Progenitor cell of endocrine pancreas (in vitro differentiated cells): ENCODE results near the gene RECK. TPM values are rescaled to one million over a fixed set of nuclear protein-coding genes. Genes with fewer than 3 reads are reported as not detected.
A peak's percentile ranks its signal among the peaks of the same experiment; 100 is the strongest.

Experiments used
- DNase-seq: peaks from one replicate; pipeline ENCODE4 v3.0.0; 2021; ENCODE audit warnings: low spot score; ENCODE audit not compliant: unreplicated experiment
- H3K27ac Mint-ChIP-seq: 2 replicates; pipeline ENCODE4 v1.8.0; 2021; ENCODE audit warnings: mild to moderate bottlenecking, moderate library complexity, mixed read lengths
- H3K27me3 Mint-ChIP-seq: 2 replicates; pipeline ENCODE4 v1.8.0; 2021; ENCODE audit warnings: mixed read lengths
- H3K36me3 Mint-ChIP-seq: 2 replicates; pipeline ENCODE4 v1.8.0; 2022; ENCODE audit warnings: mixed read lengths; ENCODE audit not compliant: insufficient read depth
- H3K4me1 Mint-ChIP-seq: 2 replicates; pipeline ENCODE4 v1.8.0; 2021; ENCODE audit warnings: low read depth, mixed read lengths
- H3K4me3 Mint-ChIP-seq: 2 replicates; pipeline ENCODE4 v1.8.0; 2021; ENCODE audit warnings: low read depth, mild to moderate bottlenecking, moderate library complexity, mixed read lengths
- H3K9me3 Mint-ChIP-seq: 2 replicates; pipeline ENCODE4 v1.8.0; 2021; ENCODE audit warnings: low read depth, mixed read lengths
- CTCF ChIP-seq: fragments of 200-600 bp; sonication (generic); IDR thresholded peaks from one replicate; pipeline ENCODE4 v1.5.0; 2021; ENCODE audit warnings: antibody characterized with exemption, mild to moderate bottlenecking; ENCODE audit not compliant: unreplicated experiment
- total RNA-seq: library from RNA; stranded (reverse); gene quantifications from 2 replicates; pipeline ENCODE4 v1.2.1, GENCODE V29; 2021

Gene RECK
- total RNA-seq, 1 donor from 2014 or later: 7.1 TPM

GRCh38 chr9:36161187-36161586 is 124.5 kb downstream of the RECK start:
- no peak overlapping the region for H3K27ac Mint-ChIP-seq
- H3K36me3 Mint-ChIP-seq: no peaks in the 10 kb centered on the region
- H3K27me3 Mint-ChIP-seq: peaks cover 18% of the 10 kb centered on the region
- no peaks in the 10 kb centered on the region for H3K9me3 Mint-ChIP-seq
- no peak for TF ChIP-seq CTCF
- peaks cover 4% of the 10 kb centered on the region for H3K4me1 Mint-ChIP-seq
- DNase-seq: no peak
- no peak overlapping the region for H3K4me3 Mint-ChIP-seq

- H3K27ac Mint-ChIP-seq: peak overlapping the region; percentile 85
- no peak overlapping the region for H3K4me3 Mint-ChIP-seq
Observed at GRCh38 chr9:36162211-36162738, 125.6 kb downstream of the RECK start.

GRCh38 chr9:36163049-36163785 is 126.5 kb downstream of the RECK start:
- no peak for DNase-seq
- no peak overlapping the region for H3K4me3 Mint-ChIP-seq
- H3K36me3 Mint-ChIP-seq: no peaks in the 10 kb centered on the region
- H3K27me3 Mint-ChIP-seq: peaks cover 22% of the 10 kb centered on the region
- H3K27ac Mint-ChIP-seq: peak overlapping the region; percentile 91
- H3K9me3 Mint-ChIP-seq: no peaks in the 10 kb centered on the region
- no peak for TF ChIP-seq CTCF
- H3K4me1 Mint-ChIP-seq: peaks cover 4% of the 10 kb centered on the region

More at GRCh38 chr9:36162211-36162738, 125.6 kb downstream of the RECK start:
- H3K27me3 Mint-ChIP-seq: peaks cover 22% of the 10 kb centered on the region
- H3K36me3 Mint-ChIP-seq: no peaks in the 10 kb centered on the region
- no peaks in the 10 kb centered on the region for H3K9me3 Mint-ChIP-seq
- TF ChIP-seq CTCF: no peak
- no peak for DNase-seq
- H3K4me1 Mint-ChIP-seq: peaks cover 4% of the 10 kb centered on the region

GRCh38 chr9:36163786-36164170 is 127.1 kb downstream of the RECK start:
- no peak for DNase-seq

GRCh38 chr9:36164372-36164771 is 127.7 kb downstream of the RECK start:
- Mint-ChIP-seq H3K9me3 (no peaks in the 10 kb centered on the region), H3K27me3 (peaks cover 22% of the 10 kb centered on the region), H3K4me3 (no peak overlapping the region), H3K36me3 (no peaks in the 10 kb centered on the region), H3K27ac (no peak overlapping the region), H3K4me1 (peaks cover 4% of the 10 kb centered on the region)
- no peak for TF ChIP-seq CTCF
- DNase-seq: no peak

More at GRCh38 chr9:36163786-36164170, 127.1 kb downstream of the RECK start:
- H3K36me3 Mint-ChIP-seq: no peaks in the 10 kb centered on the region
- no peak overlapping the region for H3K27ac Mint-ChIP-seq
- no peak for TF ChIP-seq CTCF
- H3K27me3 Mint-ChIP-seq: peaks cover 22% of the 10 kb centered on the region
- H3K4me3 Mint-ChIP-seq: no peak overlapping the region
- no peaks in the 10 kb centered on the region for H3K9me3 Mint-ChIP-seq
- H3K4me1 Mint-ChIP-seq: peaks cover 4% of the 10 kb centered on the region
